HUDEP-2 (cell line): Measurements from ENCODE around the gene SOD2.
A peak's percentile ranks its signal among the peaks of the same experiment; 100 is the strongest.
"Not testable (repeated sequence)": the region's sequence is repeated elsewhere in the genome, so short reads cannot be mapped to it uniquely, and the experiment has no call there.

Experiments used
- DNase-seq, 76 experiments: peaks; one replicate each; lab custom pipeline; 2025; ENCODE audit not compliant: unreplicated experiment in 76 of 76; lab: John Stamatoyannopoulos, UW

The SOD2 gene

DNA sequence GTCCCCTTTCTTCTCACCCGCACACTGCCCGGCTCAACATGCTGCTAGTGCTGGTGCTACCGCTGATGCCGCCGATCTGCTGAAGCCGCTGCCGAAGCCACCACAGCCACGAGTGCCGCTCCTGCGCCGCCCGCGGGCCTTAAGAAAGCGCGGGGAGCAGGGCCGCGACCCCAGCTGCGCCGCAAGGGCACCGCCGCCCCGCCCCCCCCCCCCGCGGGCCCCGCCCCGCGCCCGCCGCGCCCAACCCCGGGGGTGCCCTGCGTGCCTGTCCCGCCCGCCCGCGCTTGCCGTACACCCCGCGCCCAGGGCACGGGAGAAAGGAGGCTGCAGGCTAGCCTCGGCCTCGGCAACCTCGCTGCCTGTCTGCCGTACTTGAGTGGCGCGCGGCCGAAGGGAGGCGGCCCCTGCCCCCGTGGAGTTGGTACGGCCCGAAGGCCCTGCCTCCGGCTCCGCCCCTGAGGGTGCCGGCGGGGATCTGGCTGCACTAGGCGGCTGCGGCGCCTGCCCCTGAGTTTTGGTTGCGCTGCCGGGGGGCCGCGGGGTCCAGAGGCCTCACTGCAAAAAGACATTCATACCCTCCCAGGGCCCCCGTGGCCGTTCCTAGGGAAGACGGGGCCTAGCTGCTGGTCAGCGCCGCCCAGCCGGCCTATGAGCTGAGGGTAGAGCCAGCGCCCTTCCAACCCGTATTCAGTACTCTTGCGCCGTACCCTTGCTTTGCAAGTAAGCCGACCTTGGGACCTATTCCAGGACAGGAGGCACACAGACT lies at the start of gene SOD2:
TSS of gene SOD2 (minus strand) at position 114 of the 766 bp plus-strand sequence. CDS start at position 40, 74 bp downstream.
- peak; percentile 45 to 99 (median 81) for DNase-seq

DNA sequence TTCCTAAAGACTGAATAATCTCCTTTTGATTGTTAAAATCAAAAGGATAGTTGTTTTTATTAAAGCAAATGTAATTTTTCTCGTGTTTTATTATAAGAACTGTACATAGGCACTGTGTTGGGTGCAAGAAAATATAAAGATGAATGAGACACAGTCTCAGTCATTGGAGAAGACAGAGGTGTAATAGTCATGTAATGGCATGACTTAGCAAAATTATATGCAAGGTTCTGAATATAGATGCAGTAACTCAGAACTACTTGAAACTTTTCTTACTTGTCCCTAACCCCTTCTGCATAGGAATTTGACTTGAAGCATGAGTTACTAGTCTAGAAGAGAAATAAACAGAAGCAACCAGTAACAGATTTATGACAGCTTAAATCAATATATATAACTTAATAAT lies 49.1 kb upstream of the SOD2 start:
- DNase-seq = no peak

DNA sequence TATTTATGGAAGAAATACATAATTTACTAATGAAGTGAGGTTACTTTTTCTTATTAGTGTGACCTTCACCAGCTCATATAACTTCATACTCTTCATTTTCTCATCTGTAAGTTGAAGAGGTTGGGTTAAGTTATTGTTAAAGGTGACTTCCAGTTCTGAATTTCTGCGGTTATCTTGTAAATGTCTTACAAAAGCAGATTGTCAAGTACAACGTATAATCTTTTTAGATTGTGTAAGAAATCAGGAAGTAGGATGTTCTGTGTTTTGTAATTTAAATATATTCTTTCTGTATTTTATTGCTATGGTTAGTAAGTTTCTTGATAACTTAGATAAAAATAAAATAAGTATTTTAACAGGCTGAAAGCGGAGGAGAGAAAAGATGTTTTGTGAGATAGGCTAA lies 46.3 kb upstream of the SOD2 start:
- no peak for DNase-seq

DNA sequence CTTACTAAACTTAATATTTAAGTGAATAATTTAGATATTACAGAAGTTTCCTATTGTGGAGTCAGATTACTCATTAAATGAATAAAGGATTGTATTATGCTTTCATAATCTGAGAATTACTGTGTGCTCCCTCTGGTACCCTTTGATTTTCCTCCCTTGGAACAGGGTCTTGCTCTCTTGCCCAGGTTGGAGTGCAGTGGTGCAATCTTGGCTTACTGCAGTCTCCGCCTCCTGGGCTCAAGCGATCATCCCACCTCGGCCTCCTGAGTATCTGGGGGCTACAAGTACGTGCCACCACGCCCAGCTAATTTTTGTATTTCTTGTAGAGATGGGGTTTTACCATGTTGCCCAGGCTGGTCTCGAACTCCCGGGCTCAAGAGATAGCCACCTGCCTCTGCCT lies 43.9 kb upstream of the SOD2 start:
- no peak for DNase-seq

DNA sequence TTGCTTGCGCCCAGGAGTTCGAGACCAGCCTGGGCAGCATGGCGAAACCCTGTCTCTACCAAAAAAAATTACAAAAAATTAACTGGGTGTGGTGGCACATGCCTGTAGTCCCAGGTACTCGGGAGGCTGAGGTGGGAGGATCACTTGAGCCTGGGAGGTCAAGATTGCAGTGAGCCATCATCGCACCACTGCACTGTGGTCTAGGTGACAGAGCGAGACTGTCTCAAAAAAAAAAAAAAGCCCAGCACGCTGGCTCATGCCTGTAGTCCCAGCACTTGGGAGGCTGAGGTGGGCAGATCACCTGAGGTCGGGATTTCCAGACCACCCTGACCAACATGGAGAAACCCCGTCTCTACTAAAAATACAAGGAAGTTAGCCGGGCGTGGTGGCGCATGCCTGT lies 40.4 kb upstream of the SOD2 start:
- DNase-seq = not testable (repeated sequence)

DNA sequence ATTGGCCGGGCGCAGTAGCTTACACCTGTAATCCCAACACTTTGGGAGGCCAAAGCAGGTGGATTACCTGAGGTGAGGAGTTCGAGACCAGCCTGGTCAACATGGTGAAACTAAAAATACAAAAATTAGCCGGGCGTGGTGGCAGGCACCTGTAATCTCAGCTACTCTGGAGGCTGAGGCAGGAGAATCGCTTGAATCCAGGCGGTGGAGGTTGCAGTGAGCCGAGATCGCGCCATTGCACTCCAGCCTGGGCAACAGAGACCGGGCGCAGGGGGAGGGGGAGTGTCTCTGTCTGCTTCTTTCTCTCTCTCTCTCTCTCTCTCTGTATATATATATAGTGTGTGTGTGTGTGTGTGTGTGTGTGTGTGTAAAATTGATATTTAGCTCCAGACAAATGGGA lies 39.5 kb upstream of the SOD2 start:
- not testable (repeated sequence) for DNase-seq

DNA sequence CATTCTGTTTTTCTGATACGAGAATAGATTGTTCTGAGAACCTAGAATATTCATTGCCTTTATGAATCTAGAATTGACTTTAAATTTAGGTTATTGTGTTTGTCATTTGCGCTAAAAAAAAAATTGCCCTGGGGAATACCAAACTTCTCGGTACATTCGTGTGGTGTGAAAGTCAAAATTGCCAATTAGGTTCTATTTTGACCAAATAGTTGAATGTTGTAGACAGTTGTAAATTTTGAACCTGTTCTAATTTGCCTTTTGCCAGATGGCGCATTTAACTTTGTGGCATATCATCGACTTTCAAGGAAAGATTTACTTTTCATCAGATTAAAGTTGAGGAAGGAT lies 37.3 kb upstream of the SOD2 start:
- DNase-seq = no peak

DNA sequence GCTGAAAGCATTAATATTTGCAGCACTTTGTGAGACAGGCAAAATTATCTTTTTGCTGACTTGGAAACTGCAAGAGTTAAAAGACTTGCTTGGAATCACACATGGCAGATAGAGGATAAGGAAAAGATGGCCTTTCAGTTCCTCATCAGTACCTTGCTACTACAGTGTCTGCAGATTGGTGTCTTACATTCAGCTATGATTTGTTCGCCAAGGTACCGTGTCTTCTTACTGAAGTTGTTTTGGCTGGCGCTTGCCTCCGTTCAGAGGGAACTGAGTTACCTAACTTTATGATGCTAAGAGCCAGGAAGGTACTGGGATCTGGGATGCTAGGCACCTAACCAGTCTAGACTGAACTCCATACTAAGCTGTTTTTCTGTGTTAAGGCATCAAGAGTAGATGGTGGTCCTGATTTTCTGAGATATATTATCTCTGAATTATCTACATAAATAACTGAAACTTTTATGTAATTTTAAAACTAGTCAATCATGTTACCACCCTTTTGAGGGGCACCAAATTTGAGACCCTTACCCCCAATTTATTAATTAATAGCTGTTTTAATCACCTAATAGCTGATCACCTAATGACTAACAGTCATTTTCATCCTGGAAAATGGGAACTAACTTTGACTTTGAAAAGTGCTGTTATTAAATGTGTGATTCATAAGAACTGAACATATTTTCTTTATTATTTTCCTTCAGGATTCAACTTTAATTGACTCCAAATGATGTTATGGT lies 36.7 kb upstream of the SOD2 start:
- no peak for DNase-seq

DNA sequence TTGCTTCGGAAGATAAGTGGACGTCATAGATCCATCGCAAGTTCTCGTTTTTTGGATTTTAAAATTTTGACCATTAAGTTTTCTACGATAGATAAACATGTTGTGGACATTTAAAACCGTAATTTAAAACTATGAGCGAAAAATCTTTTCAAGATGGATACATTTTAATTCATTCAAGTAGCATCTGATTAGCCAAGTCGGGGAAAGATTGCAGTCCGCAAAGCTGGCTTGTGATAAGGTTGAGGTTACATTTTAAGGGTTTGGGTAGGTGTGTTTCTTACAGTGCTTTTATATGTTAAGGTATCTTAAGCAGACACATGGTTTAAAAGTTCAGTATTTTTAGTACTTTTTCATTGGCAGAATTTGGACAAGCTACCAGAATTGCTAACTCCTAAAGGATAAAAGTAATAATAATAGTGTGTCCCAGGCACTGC lies 35.5 kb upstream of the SOD2 start:
- DNase-seq = peak in 15 of 76 experiments; percentile 6 to 45 (median 20)

DNA sequence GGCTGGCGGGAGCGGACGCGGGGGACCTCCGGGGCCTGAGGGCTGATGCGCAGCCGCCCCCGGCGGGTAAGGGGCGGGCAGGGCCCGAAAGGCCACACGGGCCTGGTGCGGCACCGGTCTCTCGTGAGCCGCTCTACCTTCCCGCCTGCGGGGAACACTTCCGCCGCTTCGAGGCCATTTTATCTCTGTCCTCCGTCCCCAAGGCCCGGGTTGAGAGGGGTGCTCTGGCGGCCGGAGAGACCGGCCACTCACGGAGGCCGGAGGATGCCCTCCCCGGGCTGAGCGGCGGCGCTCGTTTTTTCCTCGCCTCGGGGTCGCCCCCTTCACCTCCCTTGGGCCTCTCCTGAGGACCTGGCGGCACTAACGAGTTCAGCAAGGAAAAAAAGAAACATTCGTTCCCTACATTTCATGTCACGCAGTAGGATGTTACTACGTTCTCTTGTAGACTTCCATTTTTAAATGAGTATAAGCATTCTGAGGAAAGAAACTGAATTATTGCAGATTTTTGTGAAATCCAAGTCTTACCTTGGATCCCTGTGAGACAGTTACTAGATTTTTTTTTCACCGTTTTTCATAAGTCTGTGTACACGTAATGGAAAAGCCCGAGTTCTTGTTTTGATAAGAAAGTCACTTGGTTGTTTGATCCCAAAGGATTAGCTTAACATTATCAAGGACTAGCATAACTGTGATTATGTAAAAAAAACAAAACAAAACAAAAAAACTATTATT lies 34.8 kb upstream of the SOD2 start:
- DNase-seq = peak in 22 of 76 experiments; percentile 20 to 80 (median 54)

DNA sequence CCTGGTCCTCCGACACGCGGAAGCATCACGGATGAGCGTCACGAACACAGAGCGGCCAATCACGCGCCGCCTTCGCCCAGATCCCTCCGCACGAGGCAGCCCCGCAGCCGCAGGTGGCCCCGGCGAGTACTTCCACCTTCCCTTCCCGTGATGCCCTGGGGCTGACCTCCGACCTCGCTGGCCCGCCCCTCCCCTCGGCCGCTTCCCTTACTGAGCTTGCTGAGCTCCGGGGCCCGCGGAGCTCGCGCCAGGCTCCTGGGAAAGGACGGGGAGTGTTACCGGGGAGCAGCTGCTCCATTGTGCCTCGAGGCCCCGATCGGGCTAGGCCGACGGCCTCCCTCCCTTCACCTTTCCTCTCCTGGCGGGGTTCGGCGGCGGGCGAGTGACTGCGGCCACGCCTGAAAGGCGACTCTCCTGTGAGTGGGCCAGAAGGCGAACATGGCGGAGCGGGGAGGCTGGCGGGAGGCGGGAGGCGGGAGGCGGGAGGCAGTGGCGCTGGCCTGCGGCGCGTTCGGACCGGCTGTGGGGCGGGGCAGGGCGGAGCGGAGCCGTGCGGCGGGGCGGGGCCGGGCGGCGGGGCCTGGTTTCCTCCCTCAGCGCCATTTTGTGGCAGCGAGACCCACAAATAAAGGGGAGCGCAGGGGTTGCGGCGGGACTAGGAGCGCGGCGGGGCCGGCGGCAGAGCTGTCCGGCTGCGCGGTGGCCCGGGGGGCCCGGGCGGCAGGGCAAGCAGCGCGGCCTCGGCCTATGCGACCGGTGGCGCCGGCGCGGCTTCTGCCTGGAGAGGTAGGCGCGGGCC lies 34.1 kb upstream of the SOD2 start, which contains the start of gene WTAP:
TSS of gene WTAP (plus strand) at position 589 of the 799 bp plus-strand sequence. CDS start 8,760 bp downstream, outside the sequence.
- DNase-seq = peak; percentile 74 to 99 (median 97)

DNA sequence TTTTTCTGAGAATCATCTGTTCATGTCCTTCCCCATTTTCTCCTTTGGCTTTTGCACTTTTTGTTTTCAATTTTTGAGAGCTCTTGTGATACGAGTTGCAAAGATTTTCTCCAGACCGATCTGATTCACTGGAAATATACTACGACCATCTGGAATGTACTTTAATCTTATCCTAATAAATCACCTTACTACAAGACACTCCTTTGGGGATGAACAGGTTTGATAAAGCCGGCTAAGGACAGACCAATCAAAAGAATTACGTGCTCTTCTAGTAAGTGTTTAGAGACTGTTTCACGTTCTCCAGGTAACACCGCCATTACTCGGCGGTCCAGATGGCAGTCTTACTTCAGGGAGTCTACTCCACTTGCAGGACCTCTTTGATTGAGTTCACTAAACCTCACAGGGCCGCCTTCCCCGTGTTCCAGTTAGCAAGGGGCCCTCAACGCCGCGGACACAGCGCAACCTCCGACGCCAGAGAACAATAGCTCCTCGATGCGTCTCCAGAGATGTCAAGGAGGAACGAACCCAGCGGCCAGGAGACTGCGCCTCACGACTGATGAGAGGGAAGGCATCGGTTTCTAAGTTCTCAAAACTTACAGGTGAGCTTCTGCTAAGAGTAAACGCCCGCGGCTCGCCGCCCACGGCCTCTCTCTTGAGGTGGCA lies 33.3 kb upstream of the SOD2 start:
- peak in 10 of 76 experiments; percentile 42 to 73 (median 60) for DNase-seq

DNA sequence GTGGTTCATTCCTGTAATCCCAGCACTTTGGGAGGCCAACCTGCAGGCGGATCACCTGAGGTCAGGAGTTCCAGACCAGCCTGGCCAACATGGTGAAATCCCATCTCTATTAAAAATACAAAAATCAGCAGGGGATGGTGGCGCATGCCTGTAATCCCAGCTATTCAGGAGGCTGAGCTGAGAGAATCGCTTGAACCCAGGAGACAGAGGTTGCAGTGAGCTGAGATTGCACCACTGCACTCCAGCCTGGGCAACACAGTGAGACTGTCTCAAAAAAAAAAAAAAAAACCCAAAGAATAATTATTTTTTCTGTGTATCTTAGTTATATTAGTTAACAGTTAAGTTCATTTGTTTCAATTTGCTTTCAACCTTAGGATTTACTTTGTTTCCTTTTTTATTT lies 32.2 kb upstream of the SOD2 start:
- DNase-seq = not testable (repeated sequence)

DNA sequence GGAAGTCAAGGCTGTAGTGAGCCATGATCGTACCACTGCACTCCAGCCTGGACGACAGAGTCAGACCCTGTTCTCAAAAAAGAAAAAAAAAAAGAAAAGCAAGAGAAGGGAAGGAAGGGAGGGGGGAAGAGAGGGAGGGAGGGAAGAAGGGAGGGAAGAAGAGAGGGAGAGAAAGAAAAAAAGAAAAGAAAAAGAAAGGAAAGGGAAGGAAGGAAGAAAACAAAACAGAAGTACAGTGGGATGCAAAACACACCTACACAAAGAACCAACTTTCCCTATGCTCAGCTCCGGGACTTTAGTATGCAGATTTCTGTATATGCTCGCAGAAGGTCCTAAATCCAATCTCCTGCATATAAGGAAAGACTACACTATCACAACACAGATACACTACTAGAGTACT lies 31.7 kb upstream of the SOD2 start:
- DNase-seq = no peak

DNA sequence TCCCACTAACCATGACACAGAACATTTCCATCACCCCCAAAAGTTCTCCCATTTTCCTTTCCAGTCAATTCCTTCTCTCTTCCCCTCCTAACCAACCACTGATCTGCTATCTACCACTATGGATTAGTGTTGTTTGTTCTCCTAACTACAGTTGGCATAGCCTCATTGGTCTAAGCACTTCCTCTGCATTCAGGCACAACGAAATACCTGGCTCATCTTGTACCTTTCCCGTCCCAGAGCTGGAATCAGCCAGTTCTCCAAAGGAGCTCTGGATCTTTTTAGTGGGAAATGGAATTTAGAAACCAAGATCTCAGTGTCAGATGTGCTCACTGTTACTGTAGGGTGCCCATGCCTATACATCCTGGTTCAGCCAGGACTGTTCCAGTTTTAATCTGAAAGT lies 30.2 kb upstream of the SOD2 start:
- no peak for DNase-seq

DNA sequence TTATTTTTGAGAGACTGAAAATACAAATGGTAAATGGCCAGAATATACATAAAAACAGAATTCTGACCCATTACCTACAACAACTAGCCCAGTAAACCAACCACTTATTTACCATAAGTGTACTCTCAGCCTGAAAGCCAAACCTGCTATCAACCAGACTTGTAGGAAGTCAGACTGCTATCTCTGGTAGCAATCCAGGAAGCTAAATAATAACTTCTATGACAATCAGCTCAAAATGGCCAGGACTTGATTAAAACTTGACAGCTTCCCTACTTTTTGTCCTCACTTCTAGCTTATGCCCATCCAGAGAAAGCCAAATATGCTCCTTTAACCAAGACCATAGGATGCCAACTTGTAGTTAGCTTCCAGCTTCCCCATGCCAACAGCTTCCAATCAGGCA lies 29.6 kb upstream of the SOD2 start:
- DNase-seq = no peak

DNA sequence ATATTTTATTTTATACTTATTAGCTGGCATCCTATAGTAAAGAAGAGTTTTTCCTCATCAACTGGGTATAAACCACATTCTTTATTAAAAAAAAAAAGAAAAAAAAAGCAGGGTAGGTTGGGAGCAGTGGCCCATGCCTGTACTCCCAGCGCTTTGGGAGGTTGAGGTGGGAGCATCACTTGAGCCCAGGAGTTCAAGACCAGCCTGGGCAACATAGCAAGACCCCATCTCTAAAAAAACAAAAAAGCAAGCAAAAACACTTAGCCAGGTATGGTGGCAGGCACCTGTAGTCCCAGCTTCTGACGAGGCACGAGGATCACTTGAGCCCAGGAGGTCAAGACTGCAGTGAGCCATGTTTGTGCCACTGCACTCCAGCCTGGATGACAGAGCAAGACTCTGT lies 28.9 kb upstream of the SOD2 start:
- DNase-seq = not testable (repeated sequence)

DNA sequence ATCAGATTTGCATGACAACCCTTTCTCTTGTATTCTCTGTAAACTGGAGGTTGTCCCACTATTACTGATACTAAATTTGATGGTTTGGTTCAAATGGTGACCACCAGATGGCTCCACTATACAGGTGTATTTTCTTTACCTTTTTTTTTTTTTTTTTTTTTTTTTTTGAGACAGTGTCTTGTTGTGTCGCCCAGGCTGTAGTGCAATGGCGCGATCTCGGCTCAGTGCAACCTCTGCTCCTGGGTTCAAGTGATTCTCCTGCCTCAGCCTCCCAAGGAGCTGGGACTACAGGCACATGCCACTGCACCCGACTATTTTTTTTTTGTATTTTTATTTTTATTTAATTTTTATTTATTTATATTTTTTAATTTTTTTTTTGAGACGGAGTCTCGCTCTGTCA lies 27.7 kb upstream of the SOD2 start:
- DNase-seq = peak in 18 of 76 experiments; percentile 3 to 54 (median 26)

DNA sequence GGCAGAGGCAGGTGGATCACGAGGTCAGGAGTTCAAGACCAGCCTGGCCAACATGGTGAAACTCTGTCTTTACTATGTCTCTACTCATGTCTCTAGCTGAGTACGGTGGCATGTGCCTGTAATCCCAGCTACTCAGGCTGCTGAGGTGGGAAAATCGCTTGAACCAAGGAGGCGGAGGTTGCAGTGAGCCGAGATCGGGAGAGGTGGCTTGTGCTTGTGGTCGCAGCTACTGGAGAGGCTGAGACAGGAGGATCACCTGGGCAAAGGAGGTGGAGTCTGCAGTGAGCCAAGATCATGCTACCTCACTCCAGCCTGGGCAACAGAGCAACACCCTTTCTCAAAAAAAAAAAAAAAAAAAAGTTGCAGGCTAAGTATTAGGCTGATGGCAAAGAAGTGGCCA lies 26.2 kb upstream of the SOD2 start:
- no peak for DNase-seq

DNA sequence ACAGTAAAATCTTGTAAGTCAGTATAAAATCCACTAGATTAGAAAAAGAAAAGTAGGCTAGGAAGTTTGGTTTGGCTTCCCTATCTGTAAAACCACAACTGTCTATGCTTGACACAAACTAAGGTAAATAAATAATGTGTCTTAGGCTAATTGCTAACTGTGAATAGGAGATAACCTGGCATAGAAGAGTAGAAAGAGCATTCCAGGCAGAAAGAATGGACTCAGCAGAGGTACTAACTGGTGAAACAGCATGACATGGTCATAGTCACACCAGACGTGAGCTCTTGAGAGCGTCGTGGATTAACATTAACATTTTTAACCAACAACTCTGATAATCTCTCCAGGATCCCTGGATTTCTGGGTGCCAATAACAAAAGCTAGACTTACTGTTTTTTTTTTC lies 25.6 kb upstream of the SOD2 start:
- no peak for DNase-seq
